Skin of body (tissue), 2 donors: ENCODE data around the gene MORN1. TPM values are rescaled to one million over a fixed set of nuclear protein-coding genes. Genes with fewer than 3 reads are reported as not detected.
A peak's percentile ranks its signal among the peaks of the same experiment; 100 is the strongest.

Experiments used
- DNase-seq: peaks from one replicate; lab custom pipeline; 2025; lab: John Stamatoyannopoulos, UW
- total RNA-seq: library from RNA; depleted of rRNA; stranded (reverse); fragments of >200 nt; gene quantifications from one replicate; pipeline ENCODE4 v1.2.3, GENCODE V29; 2014

MORN1 gene
- total RNA-seq, 1 donor from 2014 or later = 10.3 TPM

- no peak for DNase-seq
Measured at GRCh38 chr1:2323451-2323974, 67.8 kb downstream of the MORN1 start.

GRCh38 chr1:2322581-2323211 is 68.7 kb downstream of the MORN1 start:
- no peak for DNase-seq

GRCh38 chr1:2322065-2322571 is 69.2 kb downstream of the MORN1 start:
- peak; percentile 86 for DNase-seq

- DNase-seq = no peak
Measured at GRCh38 chr1:2320760-2321667, 70.3 kb downstream of the MORN1 start.

GRCh38 chr1:2320006-2320405 is 71.3 kb downstream of the MORN1 start:
- DNase-seq = no peak

- DNase-seq = no peak
Measured at GRCh38 chr1:2319291-2319690, 72.1 kb downstream of the MORN1 start.

- DNase-seq = peak; percentile 47
Measured at GRCh38 chr1:2318314-2319278, 72.8 kb downstream of the MORN1 start.

GRCh38 chr1:2317230-2318065 is 73.9 kb downstream of the MORN1 start:
- DNase-seq = no peak

- no peak for DNase-seq
Measured at GRCh38 chr1:2316451-2316961, 74.8 kb downstream of the MORN1 start.

- no peak for DNase-seq
Measured at GRCh38 chr1:2315674-2316450, 75.5 kb downstream of the MORN1 start.

GRCh38 chr1:2314803-2315673 is 76.3 kb downstream of the MORN1 start:
- peak; percentile 69 for DNase-seq

GRCh38 chr1:2314273-2314802 is 77.0 kb downstream of the MORN1 start:
- peak; percentile 56 for DNase-seq

- DNase-seq = no peak
Measured at GRCh38 chr1:2313651-2314261, 77.6 kb downstream of the MORN1 start.

- no peak for DNase-seq
Measured at GRCh38 chr1:2312515-2313301, 78.6 kb downstream of the MORN1 start.

- DNase-seq = no peak
Measured at GRCh38 chr1:2312160-2312514, 79.2 kb downstream of the MORN1 start.

- DNase-seq = peak; percentile 42
Measured at GRCh38 chr1:2311184-2312032, 79.9 kb downstream of the MORN1 start.
